ENCODE data around the gene CSNK2A1. TPM values are rescaled to one million over a fixed set of nuclear protein-coding genes. Genes with fewer than 3 reads are reported as not detected.
A peak's percentile ranks its signal among the peaks of the same experiment; 100 is the strongest.

The CSNK2A1 gene
- total RNA-seq, 4 donors from 2014 or later, result 67.5 to 86.3 (median 78.9) TPM

DNA sequence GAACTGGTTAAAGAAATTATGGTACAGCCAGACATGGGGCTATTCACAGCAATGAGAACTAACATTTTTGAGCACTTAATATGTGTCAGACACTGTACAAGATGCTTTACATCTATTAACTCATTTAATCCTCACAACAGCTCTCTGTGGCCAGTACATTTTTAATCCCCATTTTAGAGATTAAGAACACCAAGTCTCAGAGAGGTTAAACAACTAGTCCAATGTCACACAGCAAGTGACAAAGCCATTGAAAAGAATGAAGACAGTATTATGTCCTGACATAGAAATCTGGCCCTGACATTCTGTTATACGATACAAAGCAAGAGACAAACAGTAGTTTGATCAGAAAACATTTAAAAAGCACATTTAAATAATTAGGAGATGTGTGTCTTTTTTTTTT lies 3.8 kb upstream of the CSNK2A1 start:
- H3K27ac ChIP-seq, result no peak overlapping the region
- H3K9me3 ChIP-seq, result no peaks in the 10 kb centered on the region
- H3K4me1 ChIP-seq, result peaks cover 3 to 12% (median 6%) of the 10 kb centered on the region in 3 donors
- H3K36me3 ChIP-seq, result no peaks in the 10 kb centered on the region
- intact Hi-C loops (cut with DNase I), result no loop called here
- TF ChIP-seq, protein P1, sequence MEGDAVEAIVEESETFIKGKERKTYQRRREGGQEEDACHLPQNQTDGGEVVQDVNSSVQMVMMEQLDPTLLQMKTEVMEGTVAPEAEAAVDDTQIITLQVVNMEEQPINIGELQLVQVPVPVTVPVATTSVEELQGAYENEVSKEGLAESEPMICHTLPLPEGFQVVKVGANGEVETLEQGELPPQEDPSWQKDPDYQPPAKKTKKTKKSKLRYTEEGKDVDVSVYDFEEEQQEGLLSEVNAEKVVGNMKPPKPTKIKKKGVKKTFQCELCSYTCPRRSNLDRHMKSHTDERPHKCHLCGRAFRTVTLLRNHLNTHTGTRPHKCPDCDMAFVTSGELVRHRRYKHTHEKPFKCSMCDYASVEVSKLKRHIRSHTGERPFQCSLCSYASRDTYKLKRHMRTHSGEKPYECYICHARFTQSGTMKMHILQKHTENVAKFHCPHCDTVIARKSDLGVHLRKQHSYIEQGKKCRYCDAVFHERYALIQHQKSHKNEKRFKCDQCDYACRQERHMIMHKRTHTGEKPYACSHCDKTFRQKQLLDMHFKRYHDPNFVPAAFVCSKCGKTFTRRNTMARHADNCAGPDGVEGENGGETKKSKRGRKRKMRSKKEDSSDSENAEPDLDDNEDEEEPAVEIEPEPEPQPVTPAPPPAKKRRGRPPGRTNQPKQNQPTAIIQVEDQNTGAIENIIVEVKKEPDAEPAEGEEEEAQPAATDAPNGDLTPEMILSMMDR (IDR thresholded peaks at IDR 0.05), result no peak
- no peak for TF ChIP-seq POLR2A (IDR thresholded peaks at IDR 0.05)
- peaks cover 0 to 52% (median 3%) of the 10 kb centered on the region in 4 donors for H3K27me3 ChIP-seq
- 90 to 91% methylated on average over 1 of the region's 1 CpG for WGBS, 2 donors
- H3K4me3 ChIP-seq, result no peak overlapping the region
- DNase-seq, result no peak

DNA sequence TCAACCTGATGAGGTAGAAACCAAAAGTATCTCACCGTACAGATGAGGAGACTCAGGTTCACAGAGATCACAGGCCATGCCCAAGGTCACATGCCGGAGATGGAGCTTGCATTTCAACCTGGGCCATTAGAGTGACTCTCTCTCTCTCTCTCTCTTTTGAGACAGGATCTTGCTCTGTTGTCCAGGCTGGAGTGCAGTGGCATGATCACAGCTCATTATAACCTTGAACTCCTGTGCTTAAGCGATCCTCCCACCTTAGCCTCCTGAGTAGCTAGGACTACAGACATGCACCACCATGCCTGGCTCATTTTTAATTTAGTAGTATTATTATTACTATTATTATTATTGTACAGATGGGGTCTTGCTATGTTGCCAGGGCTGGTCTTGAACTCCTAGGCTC lies 2.8 kb upstream of the CSNK2A1 start:
- Histone ChIP-seq H3K27ac (no peak overlapping the region), H3K27me3 (peaks cover 0 to 43% (median 3%) of the 10 kb centered on the region in 4 donors), H3K4me3 (no peak overlapping the region), H3K4me1 (peaks cover 13 to 23% (median 13%) of the 10 kb centered on the region in 3 donors), H3K9me3 (no peaks in the 10 kb centered on the region), H3K36me3 (no peaks in the 10 kb centered on the region)
- WGBS, 2 donors, result 93 to 96% methylated on average over 3 of the region's 3 CpGs
- intact Hi-C loops (cut with DNase I), result no loop called here
- TF ChIP-seq, protein P1 (IDR thresholded peaks at IDR 0.05), result no peak
- TF ChIP-seq POLR2A (IDR thresholded peaks at IDR 0.05), result no peak
- DNase-seq, result no peak

DNA sequence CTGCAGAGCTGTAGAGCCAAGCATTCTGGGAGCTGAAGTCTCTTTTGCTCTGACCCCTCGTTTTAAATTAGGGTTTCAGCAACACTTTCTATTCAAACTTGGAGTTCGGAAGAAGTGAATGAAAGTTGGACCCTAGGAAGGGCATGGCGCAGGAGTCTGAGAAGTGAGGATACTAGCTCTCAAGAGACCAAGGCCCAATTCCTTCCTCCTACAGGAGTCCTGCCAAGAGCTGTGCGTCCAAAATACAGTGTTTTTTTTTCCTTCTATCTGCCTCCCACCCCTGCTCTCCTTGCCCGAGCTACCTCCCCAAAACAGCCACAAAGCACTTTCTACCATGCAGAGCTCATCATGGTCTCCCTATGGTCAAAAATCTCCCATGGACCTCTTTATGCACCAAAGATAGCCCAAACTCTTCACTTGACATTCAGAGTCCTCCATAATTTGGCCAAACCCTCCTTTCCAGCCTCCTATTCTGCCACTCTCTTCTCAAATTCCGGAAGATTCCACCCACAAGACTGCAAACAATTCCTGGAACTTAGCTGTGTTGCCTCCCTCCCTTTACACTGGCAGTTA lies 649 bp upstream of the CSNK2A1 start:
- Histone ChIP-seq H3K27me3 (peaks cover 0 to 21% (median 0%) of the 10 kb centered on the region in 4 donors), H3K4me1 (peaks cover 16 to 44% (median 24%) of the 10 kb centered on the region in 3 donors), H3K36me3 (no peaks in the 10 kb centered on the region), H3K9me3 (no peaks in the 10 kb centered on the region), H3K27ac (peak overlapping the region; percentile 93 to 96 (median 95)), H3K4me3 (peak overlapping the region; percentile 89 to 99 (median 96))
- no peak for DNase-seq
- intact Hi-C loops (cut with DNase I), result no loop called here
- TF ChIP-seq POLR2A (IDR thresholded peaks at IDR 0.05), result no peak
- TF ChIP-seq, protein P1 (IDR thresholded peaks at IDR 0.05), result no peak
- 51 to 71% methylated on average over 6 of the region's 6 CpGs for WGBS, 2 donors

DNA sequence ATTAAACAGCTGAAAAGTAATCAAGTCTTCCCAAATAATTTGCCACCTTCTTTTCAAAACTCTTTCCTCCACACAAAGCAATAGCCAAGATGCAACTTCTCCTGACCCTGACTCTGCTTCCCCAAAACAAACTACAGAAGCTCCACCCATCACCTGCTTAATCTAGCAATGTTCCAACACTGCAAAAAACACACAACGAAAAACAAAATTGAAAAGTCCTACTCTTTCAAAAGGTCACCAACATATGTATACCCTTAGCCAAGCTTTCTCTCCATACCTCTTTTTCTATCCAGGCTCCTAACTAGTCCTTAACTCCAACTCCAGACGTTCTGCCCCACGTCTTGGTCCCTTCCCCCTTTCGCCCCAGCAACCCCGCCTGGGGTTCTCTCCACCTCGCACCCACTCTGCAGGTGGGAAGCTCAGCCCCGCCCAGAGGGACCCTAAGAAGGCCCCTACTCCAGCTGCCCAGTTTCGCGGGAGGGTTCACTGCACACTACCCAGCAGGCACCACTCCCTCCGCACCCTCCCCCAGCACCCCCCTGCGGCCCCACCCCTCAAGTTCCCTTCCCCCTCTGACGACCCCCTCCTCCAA lies 717 bp downstream of the CSNK2A1 start:
- 2 to 3% methylated on average over 8 to 10 of the region's 12 CpGs for whole genome bisulfite sequencing, 2 donors
- peak overlapping the region; percentile 89 to 99 (median 96) for H3K4me3 ChIP-seq
- no peaks in the 10 kb centered on the region for H3K9me3 ChIP-seq
- peak overlapping the region; percentile 93 to 96 (median 95) for H3K27ac ChIP-seq
- TF ChIP-seq, protein P1 (IDR thresholded peaks at IDR 0.05), result no peak
- no peak for TF ChIP-seq POLR2A (IDR thresholded peaks at IDR 0.05)
- H3K36me3 ChIP-seq, result no peaks in the 10 kb centered on the region
- peaks cover 21 to 51% (median 24%) of the 10 kb centered on the region in 3 donors for H3K4me1 ChIP-seq
- DNase-seq, result no peak
- intact Hi-C loops (cut with DNase I), result no loop called here
- peaks cover 0 to 14% (median 0%) of the 10 kb centered on the region in 4 donors for H3K27me3 ChIP-seq

DNA sequence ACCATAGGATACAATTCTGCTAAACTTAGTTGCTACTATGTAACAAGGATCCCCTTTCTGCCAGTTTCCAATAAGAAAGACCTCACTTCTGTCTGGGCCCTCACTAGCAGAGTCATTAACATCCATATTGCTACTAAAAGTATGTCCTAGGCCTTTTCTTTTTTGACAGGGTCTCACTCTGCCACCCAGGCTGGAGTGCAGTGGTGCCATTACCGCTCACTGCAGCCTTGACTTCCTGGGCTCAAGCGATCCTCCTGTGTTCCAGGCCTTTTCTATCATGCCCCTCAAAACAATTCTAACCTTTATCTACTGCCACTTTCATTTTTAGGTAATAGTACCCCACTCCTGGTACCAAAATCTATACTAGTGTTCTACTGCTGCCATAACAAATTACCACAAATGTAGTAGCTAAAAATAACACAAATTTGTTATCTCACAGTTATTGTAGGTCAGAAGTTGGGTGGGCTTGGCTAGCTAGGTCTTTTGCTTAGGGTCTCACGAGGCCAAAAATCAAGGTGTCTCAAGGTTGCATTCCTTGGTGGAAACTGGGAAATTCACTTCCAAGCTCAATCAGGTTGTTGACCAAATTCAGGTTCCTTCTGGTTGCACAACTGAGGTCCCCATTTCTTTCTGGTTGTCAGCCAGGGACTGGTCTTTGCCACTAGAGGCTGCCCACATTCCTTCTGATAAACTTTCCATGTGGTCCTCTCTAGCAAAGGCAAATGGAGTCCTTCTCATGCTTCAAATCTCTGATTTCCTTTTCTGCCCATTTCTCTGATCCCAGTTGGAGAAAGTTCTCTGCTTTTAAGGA lies 3.0 kb downstream of the CSNK2A1 start:
- H3K27me3 ChIP-seq, result peaks cover 0 to 1% (median 0%) of the 10 kb centered on the region in 4 donors
- no peak for DNase-seq
- WGBS, 2 donors, result 98 to 100% methylated on average over 3 of the region's 3 CpGs
- no peaks in the 10 kb centered on the region for H3K36me3 ChIP-seq
- TF ChIP-seq POLR2A (IDR thresholded peaks at IDR 0.05), result no peak
- TF ChIP-seq, protein P1 (IDR thresholded peaks at IDR 0.05), result no peak
- intact Hi-C loops (cut with DNase I), result no loop called here
- H3K9me3 ChIP-seq, result no peaks in the 10 kb centered on the region
- peak overlapping the region in 2 of 4 donors; percentile 3 to 26 for H3K27ac ChIP-seq
- no peak overlapping the region for H3K4me3 ChIP-seq
- H3K4me1 ChIP-seq, result peaks cover 33 to 74% (median 41%) of the 10 kb centered on the region in 3 donors
